ENCODE measurements around the gene SLC12A4.
"Not testable (repeated sequence)": the region's sequence is repeated elsewhere in the genome, so short reads cannot be mapped to it uniquely, and the experiment has no call there.

SLC12A4 gene

GRCh38 chr16:67968400-67969253 is at the start of gene SLC12A4:
TSS of gene SLC12A4 (minus strand) at chr16:67968637. CDS start at chr16:67968553, 84 bp downstream.
- in situ Hi-C loops (cut with MboI; ENCODE audit: low pct_unique_long_range_greater_than_20kb, low sequenced_read_pairs): no loop called here
- DNase-seq: peak; percentile 71

GRCh38 chr16:68015681-68016080 is 47.2 kb upstream of the SLC12A4 start, which contains the start of gene DPEP2NB:
TSS of gene DPEP2NB (minus strand) at chr16:68015911. CDS start at chr16:68015770, 141 bp downstream.
- in situ Hi-C loops (cut with MboI; ENCODE audit: low pct_unique_long_range_greater_than_20kb, low sequenced_read_pairs): no loop called here
- no peak for DNase-seq

GRCh38 chr16:68013440-68013839 is 45.0 kb upstream of the SLC12A4 start:
- in situ Hi-C loops (cut with MboI; ENCODE audit: low pct_unique_long_range_greater_than_20kb, low sequenced_read_pairs): no loop called here
- peak; percentile 67 for DNase-seq

- in situ Hi-C loops (cut with MboI; ENCODE audit: low pct_unique_long_range_greater_than_20kb, low sequenced_read_pairs); DNase-seq: not testable (repeated sequence)
Measured at GRCh38 chr16:68009872-68010271, 41.4 kb upstream of the SLC12A4 start.

GRCh38 chr16:68009157-68009735 is 40.8 kb upstream of the SLC12A4 start:
- in situ Hi-C loops (cut with MboI; ENCODE audit: low pct_unique_long_range_greater_than_20kb, low sequenced_read_pairs): no loop called here
- no peak for DNase-seq

- in situ Hi-C loops (cut with MboI; ENCODE audit: low pct_unique_long_range_greater_than_20kb, low sequenced_read_pairs): no loop called here
- DNase-seq: peak; percentile 83
Measured at GRCh38 chr16:68005786-68006286, 37.4 kb upstream of the SLC12A4 start.

GRCh38 chr16:68005211-68005610 is 36.8 kb upstream of the SLC12A4 start:
- no peak for DNase-seq
- in situ Hi-C loops (cut with MboI; ENCODE audit: low pct_unique_long_range_greater_than_20kb, low sequenced_read_pairs): no loop called here

- in situ Hi-C loops (cut with MboI; ENCODE audit: low pct_unique_long_range_greater_than_20kb, low sequenced_read_pairs): no loop called here
- no peak for DNase-seq
Measured at GRCh38 chr16:68003031-68003430, 34.6 kb upstream of the SLC12A4 start.

- in situ Hi-C loops (cut with MboI; ENCODE audit: low pct_unique_long_range_greater_than_20kb, low sequenced_read_pairs): no loop called here
- peak; percentile 16 for DNase-seq
Measured at GRCh38 chr16:68000450-68000849, 32.0 kb upstream of the SLC12A4 start.

- in situ Hi-C loops (cut with MboI; ENCODE audit: low pct_unique_long_range_greater_than_20kb, low sequenced_read_pairs): no loop called here
- DNase-seq: peak; percentile 67
Measured at GRCh38 chr16:67999985-68000384, 31.5 kb upstream of the SLC12A4 start.

GRCh38 chr16:67998779-67999688 is 30.6 kb upstream of the SLC12A4 start, which contains the start of gene DPEP2:
TSS of gene DPEP2 (minus strand) at chr16:67999484. CDS start at chr16:67993212, 6,272 bp downstream.
- DNase-seq: peak; percentile 89
- in situ Hi-C loops (cut with MboI; ENCODE audit: low pct_unique_long_range_greater_than_20kb, low sequenced_read_pairs): not testable (repeated sequence)

- in situ Hi-C loops (cut with MboI; ENCODE audit: low pct_unique_long_range_greater_than_20kb, low sequenced_read_pairs); DNase-seq: not testable (repeated sequence)
Measured at GRCh38 chr16:67998231-67998778, 29.9 kb upstream of the SLC12A4 start.

- DNase-seq: no peak
- in situ Hi-C loops (cut with MboI; ENCODE audit: low pct_unique_long_range_greater_than_20kb, low sequenced_read_pairs): no loop called here
Measured at GRCh38 chr16:67996666-67997065, 28.2 kb upstream of the SLC12A4 start.

- DNase-seq: no peak
- in situ Hi-C loops (cut with MboI; ENCODE audit: low pct_unique_long_range_greater_than_20kb, low sequenced_read_pairs): no loop called here
Measured at GRCh38 chr16:67995423-67995822, 27.0 kb upstream of the SLC12A4 start.

- DNase-seq: peak; percentile 19
Measured at GRCh38 chr16:67994040-67994408, 25.6 kb upstream of the SLC12A4 start.

GRCh38 chr16:67993207-67994039 is 25.0 kb upstream of the SLC12A4 start:
- peak; percentile 93 for DNase-seq
- in situ Hi-C loops (cut with MboI; ENCODE audit: low pct_unique_long_range_greater_than_20kb, low sequenced_read_pairs): no loop called here

More at GRCh38 chr16:67994040-67994408, 25.6 kb upstream of the SLC12A4 start:
- in situ Hi-C loops (cut with MboI; ENCODE audit: low pct_unique_long_range_greater_than_20kb, low sequenced_read_pairs): not testable (repeated sequence)

GRCh38 chr16:67992661-67993206 is 24.3 kb upstream of the SLC12A4 start:
- DNase-seq: no peak
- in situ Hi-C loops (cut with MboI; ENCODE audit: low pct_unique_long_range_greater_than_20kb, low sequenced_read_pairs): no loop called here

GRCh38 chr16:67990018-67990386 is 21.6 kb upstream of the SLC12A4 start:
- DNase-seq: no peak
- in situ Hi-C loops (cut with MboI; ENCODE audit: low pct_unique_long_range_greater_than_20kb, low sequenced_read_pairs): no loop called here

All from KBM-7 (cell line).